ENCODE results near the gene HOMER2.

The HOMER2 gene

DNA sequence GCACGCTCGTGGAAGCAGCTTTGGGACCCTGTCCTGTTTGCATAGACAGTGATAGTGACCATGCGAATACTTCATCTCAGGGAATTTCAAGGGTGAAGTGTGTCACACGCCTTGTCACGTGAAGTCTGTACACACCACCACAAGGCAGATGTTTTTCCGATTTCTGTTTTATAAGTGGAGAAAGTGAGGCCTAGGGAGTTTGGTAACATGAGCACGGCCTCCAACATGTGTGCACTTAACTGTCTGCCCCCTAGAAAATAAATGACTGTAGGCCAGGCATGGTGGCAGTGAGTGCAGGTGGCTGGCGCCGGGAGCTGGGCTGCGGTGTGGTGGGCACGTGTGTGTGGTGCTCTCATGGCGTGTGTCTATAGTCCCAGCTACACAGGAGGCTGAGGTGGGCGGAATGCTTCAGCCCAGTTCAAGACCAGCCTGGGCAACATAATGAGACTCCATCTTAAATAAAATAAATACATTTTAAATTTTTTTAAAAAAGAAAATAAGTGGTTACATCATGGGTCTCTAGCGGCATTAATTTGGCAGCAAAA lies 101.1 kb downstream of the HOMER2 start:
- TF ChIP-seq, protein P1, sequence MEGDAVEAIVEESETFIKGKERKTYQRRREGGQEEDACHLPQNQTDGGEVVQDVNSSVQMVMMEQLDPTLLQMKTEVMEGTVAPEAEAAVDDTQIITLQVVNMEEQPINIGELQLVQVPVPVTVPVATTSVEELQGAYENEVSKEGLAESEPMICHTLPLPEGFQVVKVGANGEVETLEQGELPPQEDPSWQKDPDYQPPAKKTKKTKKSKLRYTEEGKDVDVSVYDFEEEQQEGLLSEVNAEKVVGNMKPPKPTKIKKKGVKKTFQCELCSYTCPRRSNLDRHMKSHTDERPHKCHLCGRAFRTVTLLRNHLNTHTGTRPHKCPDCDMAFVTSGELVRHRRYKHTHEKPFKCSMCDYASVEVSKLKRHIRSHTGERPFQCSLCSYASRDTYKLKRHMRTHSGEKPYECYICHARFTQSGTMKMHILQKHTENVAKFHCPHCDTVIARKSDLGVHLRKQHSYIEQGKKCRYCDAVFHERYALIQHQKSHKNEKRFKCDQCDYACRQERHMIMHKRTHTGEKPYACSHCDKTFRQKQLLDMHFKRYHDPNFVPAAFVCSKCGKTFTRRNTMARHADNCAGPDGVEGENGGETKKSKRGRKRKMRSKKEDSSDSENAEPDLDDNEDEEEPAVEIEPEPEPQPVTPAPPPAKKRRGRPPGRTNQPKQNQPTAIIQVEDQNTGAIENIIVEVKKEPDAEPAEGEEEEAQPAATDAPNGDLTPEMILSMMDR (IDR thresholded peaks at IDR 0.05): no peak
- no peak overlapping the region for H3K27ac ChIP-seq
- H3K4me1 ChIP-seq (ENCODE audit: control insufficient read depth in 1 of 2, insufficient read depth in 1 of 2, low read depth in 1 of 2, low read length in 1 of 2): peaks cover 8 to 18% of the 10 kb centered on the region in 2 experiments
- H3K4me3 ChIP-seq (ENCODE audit: low read depth in 1 of 2, low read length in 1 of 2): no peak overlapping the region
- no peaks in the 10 kb centered on the region for H3K36me3 ChIP-seq
- H3K27me3 ChIP-seq: no peaks in the 10 kb centered on the region
- H3K9me3 ChIP-seq: no peaks in the 10 kb centered on the region

DNA sequence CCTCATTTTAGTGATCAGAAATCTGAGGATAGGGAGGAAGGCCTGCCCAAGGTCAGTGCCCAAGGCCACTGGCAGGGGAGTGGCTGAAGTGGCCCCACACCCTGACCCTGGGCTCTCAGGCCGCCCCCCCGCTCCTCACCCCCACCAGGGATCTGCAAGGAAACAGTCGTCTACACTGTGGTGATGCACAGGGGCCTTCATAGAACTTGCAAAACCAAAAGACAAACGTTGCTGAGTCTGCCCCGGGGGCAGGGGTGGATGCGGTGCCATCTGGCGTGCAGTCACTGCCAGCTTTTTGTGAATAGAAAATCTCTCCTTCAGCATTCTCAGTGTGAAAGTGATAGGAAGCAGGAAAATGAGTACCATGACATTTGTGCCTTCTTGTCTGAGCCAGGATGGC lies 101.8 kb downstream of the HOMER2 start:
- Histone ChIP-seq H3K9me3 (no peaks in the 10 kb centered on the region), H3K27ac (no peak overlapping the region), H3K27me3 (no peaks in the 10 kb centered on the region), H3K4me1 (ENCODE audit: control insufficient read depth in 1 of 2, insufficient read depth in 1 of 2, low read depth in 1 of 2, low read length in 1 of 2) (peaks cover 8 to 18% of the 10 kb centered on the region in 2 experiments), H3K4me3 (ENCODE audit: low read depth in 1 of 2, low read length in 1 of 2) (no peak overlapping the region), H3K36me3 (no peaks in the 10 kb centered on the region)
- TF ChIP-seq, protein P1 (IDR thresholded peaks at IDR 0.05): no peak

DNA sequence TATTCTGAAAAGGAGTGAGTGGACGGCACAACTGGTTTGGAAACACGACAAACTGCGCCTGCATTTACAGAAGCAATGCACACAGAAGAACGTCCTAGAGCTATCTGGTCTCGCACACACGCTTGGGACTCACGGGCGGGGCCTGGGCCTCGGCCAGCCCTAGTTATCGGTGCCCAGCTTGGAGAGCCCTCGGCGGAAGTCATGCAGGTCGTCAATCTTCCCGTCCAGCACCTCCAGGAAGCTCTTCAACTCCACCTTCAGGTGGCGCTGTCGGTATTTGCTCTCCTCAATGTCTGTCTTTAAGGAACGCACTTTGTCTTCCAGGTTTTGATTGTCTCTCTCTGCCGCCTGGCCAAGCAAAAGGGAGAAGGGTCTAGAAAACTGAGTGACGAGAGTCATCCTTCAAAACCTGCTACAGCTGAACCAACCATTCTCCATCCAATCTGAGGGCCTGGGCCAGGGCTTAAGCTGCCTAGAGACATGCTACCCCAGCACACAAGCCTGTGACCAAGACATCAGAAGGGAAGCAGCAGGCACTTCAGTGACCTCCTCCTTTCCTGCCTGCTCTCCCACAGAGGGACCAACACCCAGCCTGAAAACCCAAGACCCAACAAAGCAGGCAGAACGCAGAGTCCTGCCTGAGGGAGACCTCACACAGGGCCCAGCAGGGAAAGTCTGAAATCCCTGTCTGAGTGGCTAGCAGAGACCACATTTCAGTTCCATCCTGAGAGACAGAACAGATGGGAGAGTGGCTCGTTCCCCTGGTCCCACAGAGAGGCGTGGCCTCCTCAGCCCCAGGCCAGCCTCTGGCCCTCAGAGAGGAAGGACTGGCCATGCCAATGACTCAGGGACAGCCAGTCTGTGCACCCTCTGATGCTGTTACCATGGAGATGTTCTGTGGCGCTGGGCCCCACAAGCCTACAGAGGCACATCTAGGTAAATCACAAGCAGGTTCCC lies 102.7 kb downstream of the HOMER2 start:
- Histone ChIP-seq H3K27ac (peak overlapping the region; percentile 33), H3K4me1 (ENCODE audit: control insufficient read depth in 1 of 2, insufficient read depth in 1 of 2, low read depth in 1 of 2, low read length in 1 of 2) (peaks cover 13 to 23% of the 10 kb centered on the region in 2 experiments), H3K9me3 (no peaks in the 10 kb centered on the region), H3K4me3 (ENCODE audit: low read depth in 1 of 2, low read length in 1 of 2) (peak overlapping the region in 1 of 2 experiments; percentile 23), H3K27me3 (no peaks in the 10 kb centered on the region), H3K36me3 (no peaks in the 10 kb centered on the region)
- TF ChIP-seq, protein P1 (IDR thresholded peaks at IDR 0.05): peak; percentile 55

DNA sequence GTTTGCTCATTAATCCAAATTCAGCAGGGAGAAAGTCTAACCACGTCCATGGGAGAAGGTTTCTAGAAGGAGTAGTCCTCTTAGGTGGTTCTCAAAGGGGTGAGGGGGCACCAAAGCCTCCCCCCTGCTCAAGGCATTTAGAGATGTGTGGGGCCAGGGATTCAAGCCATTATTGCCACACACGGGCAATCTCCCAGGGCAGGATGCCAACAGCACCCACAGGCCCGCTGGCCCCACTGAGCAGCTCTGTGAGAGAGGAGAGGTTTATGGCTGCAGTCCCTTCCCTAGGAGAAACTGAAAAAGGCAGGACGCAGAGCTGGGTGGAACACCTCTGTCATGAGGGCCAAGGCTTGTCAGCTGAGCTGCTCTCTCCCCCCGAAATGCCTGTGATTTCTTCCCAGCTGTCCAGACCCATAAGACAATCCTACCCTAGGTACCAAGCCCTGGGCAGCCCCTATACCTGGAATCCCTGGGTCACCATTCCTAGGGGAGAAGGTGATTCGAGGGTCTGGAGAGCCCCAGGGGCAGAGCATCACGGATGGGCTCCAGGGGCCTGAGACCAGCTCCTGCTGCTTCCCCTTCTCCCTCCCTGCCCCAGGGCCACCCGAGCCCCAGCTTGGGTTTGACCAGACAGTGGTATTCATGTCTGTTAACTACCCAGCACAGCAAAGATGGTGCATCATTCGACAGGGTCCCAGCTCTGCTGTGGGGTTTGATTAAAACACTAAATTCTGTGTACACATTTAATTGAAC lies 104.1 kb downstream of the HOMER2 start:
- Histone ChIP-seq H3K36me3 (no peaks in the 10 kb centered on the region), H3K9me3 (no peaks in the 10 kb centered on the region), H3K4me3 (ENCODE audit: low read depth in 1 of 2, low read length in 1 of 2) (no peak overlapping the region), H3K27me3 (no peaks in the 10 kb centered on the region), H3K27ac (no peak overlapping the region), H3K4me1 (ENCODE audit: control insufficient read depth in 1 of 2, insufficient read depth in 1 of 2, low read depth in 1 of 2, low read length in 1 of 2) (peaks cover 17 to 27% of the 10 kb centered on the region in 2 experiments)
- TF ChIP-seq, protein P1 (IDR thresholded peaks at IDR 0.05): no peak

DNA sequence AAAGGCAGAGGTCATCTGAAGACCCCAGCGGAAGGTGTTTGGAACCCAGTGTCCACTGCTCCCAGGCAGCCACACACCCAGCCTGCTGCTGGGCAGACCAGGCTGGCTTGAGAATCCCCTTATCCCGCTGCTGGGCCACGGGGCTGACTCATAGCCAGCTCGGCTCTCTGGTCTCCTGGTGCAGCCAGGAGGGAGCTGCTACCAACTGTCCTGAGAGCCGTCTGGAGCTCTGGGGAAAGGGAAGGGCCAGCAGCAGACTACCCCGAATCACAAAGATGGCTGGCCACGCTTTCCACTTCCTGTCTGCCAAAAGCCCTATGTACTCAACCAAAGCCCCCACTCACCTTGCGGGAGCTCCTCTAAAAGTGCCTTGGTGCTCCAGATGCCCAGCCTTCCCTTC lies 104.8 kb downstream of the HOMER2 start:
- Histone ChIP-seq H3K27ac (no peak overlapping the region), H3K4me1 (ENCODE audit: control insufficient read depth in 1 of 2, insufficient read depth in 1 of 2, low read depth in 1 of 2, low read length in 1 of 2) (peaks cover 17 to 22% of the 10 kb centered on the region in 2 experiments)

More for the DNA sequence above, 104.8 kb downstream of the HOMER2 start:
- H3K27me3 ChIP-seq: no peaks in the 10 kb centered on the region
- no peak overlapping the region for H3K4me3 ChIP-seq (ENCODE audit: low read depth in 1 of 2, low read length in 1 of 2)
- H3K36me3 ChIP-seq: no peaks in the 10 kb centered on the region
- TF ChIP-seq, protein P1 (IDR thresholded peaks at IDR 0.05): no peak
- H3K9me3 ChIP-seq: no peaks in the 10 kb centered on the region

All from neutrophil (primary cell).